Thymus (tissue), 14 donors: ENCODE measurements around the gene ZFYVE1. TPM values are rescaled to one million over a fixed set of nuclear protein-coding genes. Genes with fewer than 3 reads are reported as not detected.

Experiments used
- DNase-seq, 9 donors: peaks; one replicate each; pipeline ENCODE4 v3.0.0-alpha.2; 2013; ENCODE audit warnings: low spot score in 9 of 9, low read depth in 6 of 9, missing footprints in 1 of 9
- H3K27ac ChIP-seq, 2 donors: one replicate each; pipeline ENCODE4 v1.5.1; 2013; ENCODE audit warnings: control low read depth in 1 of 2, low read depth in 1 of 2, low read length in 1 of 2, mild to moderate bottlenecking in 1 of 2, moderate library complexity in 1 of 2
- H3K27me3 ChIP-seq, 2 donors: one replicate each; pipeline ENCODE4 v1.5.1; 2013; ENCODE audit warnings: low read length in 1 of 2; ENCODE audit not compliant: control insufficient read depth in 2 of 2, insufficient read depth in 1 of 2
- H3K36me3 ChIP-seq, 2 donors: one replicate each; pipeline ENCODE4 v1.5.1; 2013; ENCODE audit warnings: low read length in 1 of 2, mild to moderate bottlenecking in 1 of 2, moderate library complexity in 1 of 2; ENCODE audit not compliant: control insufficient read depth in 2 of 2, insufficient read depth in 2 of 2
- H3K4me1 ChIP-seq, 2 donors: one replicate each; pipeline ENCODE4 v1.5.1; 2013; ENCODE audit warnings: low read length in 2 of 2; ENCODE audit not compliant: control insufficient read depth in 2 of 2, insufficient read depth in 2 of 2
- H3K4me3 ChIP-seq, 2 donors: one replicate each; pipeline ENCODE4 v1.5.1; 2013; ENCODE audit warnings: low read length in 2 of 2, control low read depth in 1 of 2, mild to moderate bottlenecking in 1 of 2
- H3K9me3 ChIP-seq, 2 donors: one replicate each; pipeline ENCODE4 v1.5.1; 2013; ENCODE audit warnings: low read length in 1 of 2, mild to moderate bottlenecking in 1 of 2; ENCODE audit not compliant: control insufficient read depth in 2 of 2, insufficient read depth in 1 of 2
- WGBS: extraction: QIAGEN DNeasy Blood & Tissue Kit; methylation state at CpG from one replicate; pipeline ENCODE4 v1.1.7; 2013; 5-methylcytosine and 5-hydroxymethylcytosine counted together
- long read RNA-seq, 10 donors: transcript quantifications; one replicate each; lab custom pipeline, GENCODE V29; 2026
- polyA plus RNA-seq: library from polyadenylated mRNA; stranded (reverse); fragments of 200-250 nt; gene quantifications from one replicate; pipeline ENCODE4 v1.2.3, GENCODE V29; 2013
- total RNA-seq: library from RNA; stranded (reverse); fragments of 120-200 nt; gene quantifications from one replicate; pipeline ENCODE4 v1.2.4, GENCODE V29; 2013
- donor health status: healthy.

The ZFYVE1 gene
- 5.7 TPM for total RNA-seq
- polyA plus RNA-seq: 7.0 TPM
- long read RNA-seq, donor 1, full-length matches to known transcripts: 1 of 1 reads
- long read RNA-seq, donor 1, partial matches to known transcripts: 0 of 1 reads
- long read RNA-seq, donor 1, other reads (novel, unspliced or antisense): 0 of 1 reads
- long read RNA-seq, donor 2: 0 reads
- long read RNA-seq, donor 3, full-length matches to known transcripts: 2 of 2 reads
- long read RNA-seq, donor 3, partial matches to known transcripts: 0 of 2 reads
- long read RNA-seq, donor 3, other reads (novel, unspliced or antisense): 0 of 2 reads
- long read RNA-seq, donor 4, full-length matches to known transcripts: 1 of 1 reads
- long read RNA-seq, donor 4, partial matches to known transcripts: 0 of 1 reads
- long read RNA-seq, donor 4, other reads (novel, unspliced or antisense): 0 of 1 reads
- long read RNA-seq, donor 5, full-length matches to known transcripts: 1 of 1 reads
- long read RNA-seq, donor 5, partial matches to known transcripts: 0 of 1 reads
- long read RNA-seq, donor 5, other reads (novel, unspliced or antisense): 0 of 1 reads
- long read RNA-seq, donor 6, full-length matches to known transcripts: 1 of 1 reads
- long read RNA-seq, donor 6, partial matches to known transcripts: 0 of 1 reads
- long read RNA-seq, donor 6, other reads (novel, unspliced or antisense): 0 of 1 reads
- long read RNA-seq, donor 7, full-length matches to known transcripts: 1 of 21 reads
- long read RNA-seq, donor 7, partial matches to known transcripts: 20 of 21 reads
- long read RNA-seq, donor 7, other reads (novel, unspliced or antisense): 0 of 21 reads
- long read RNA-seq, donor 8: 0 reads
- long read RNA-seq, donor 9: 0 reads
- long read RNA-seq, donor 10: 0 reads

- Histone ChIP-seq H3K4me1 (peaks cover 4 to 7% of the 10 kb centered on the region in 2 donors), H3K27ac (peak within 1 kb of the TSS in 1 of 2 donors; percentile 74), H3K4me3 (peak within 1 kb of the TSS; percentile 77), H3K27me3 (no peaks in the 10 kb centered on the region), H3K9me3 (no peaks in the 10 kb centered on the region), H3K36me3 (peaks cover 12 to 16% of the 10 kb centered on the region in 2 donors)
- WGBS: 1% methylated on average over 42 of the region's 42 CpGs
- peak; percentile 87 to 97 (median 91) for DNase-seq
These were observed at the start of gene ZFYVE1 for GRCh38 chr14:73026845-73027542. TSS of gene ZFYVE1 (minus strand) at chr14:73027106. CDS start at chr14:73024508, 2,598 bp downstream.

GRCh38 chr14:73069585-73069984 lies 42.7 kb upstream of the ZFYVE1 start:
- Histone ChIP-seq H3K9me3 (no peaks in the 10 kb centered on the region), H3K36me3 (peaks cover 32 to 46% of the 10 kb centered on the region in 2 donors), H3K27me3 (no peaks in the 10 kb centered on the region), H3K27ac (no peak overlapping the region), H3K4me3 (no peak overlapping the region), H3K4me1 (no peaks in the 10 kb centered on the region)
- DNase-seq: no peak
- 97% methylated on average over 4 of the region's 4 CpGs for WGBS

DNA sequence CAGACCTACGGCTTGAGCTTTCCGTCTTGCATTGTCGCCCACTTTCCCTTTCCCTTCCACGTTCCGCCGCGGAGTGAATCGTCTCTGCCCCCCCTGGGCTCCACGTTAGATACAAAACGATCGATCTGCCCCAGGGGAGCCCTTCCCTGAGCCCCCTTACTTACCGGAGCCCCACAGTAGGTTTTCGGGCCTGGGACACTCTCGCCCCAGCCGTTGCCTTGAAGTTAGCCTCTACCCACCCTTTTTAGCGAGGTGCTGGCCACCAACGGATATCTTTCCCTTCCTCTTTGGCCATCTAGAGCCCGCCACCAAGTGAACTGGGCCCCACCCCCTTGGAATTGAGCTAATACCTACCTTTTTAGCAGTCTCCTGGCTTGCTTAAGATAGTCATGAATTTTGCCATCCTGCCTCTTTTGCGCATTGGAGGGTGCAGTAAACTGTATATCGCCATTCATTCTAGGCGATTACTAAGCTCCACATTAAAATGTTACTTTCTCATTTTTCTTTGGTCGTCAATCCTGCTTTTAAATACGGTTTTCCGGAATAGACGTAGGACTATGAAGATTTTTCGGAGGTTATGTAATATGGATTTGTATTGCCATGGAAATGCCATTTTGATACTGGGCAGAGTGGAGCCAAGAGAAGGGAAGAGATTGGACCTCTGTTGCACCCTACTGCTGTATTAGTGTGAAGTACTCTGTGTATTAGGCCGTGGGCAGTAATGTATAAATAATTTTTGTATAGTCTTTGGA lies 32.2 kb upstream of the ZFYVE1 start:
- H3K27ac ChIP-seq: peak overlapping the region; percentile 96 to 99
- no peaks in the 10 kb centered on the region for H3K9me3 ChIP-seq
- H3K4me3 ChIP-seq: peak overlapping the region; percentile 93 to 98
- peaks cover 0 to 15% of the 10 kb centered on the region in 2 donors for H3K36me3 ChIP-seq
- H3K4me1 ChIP-seq: peaks cover 0 to 4% of the 10 kb centered on the region in 2 donors
- peak in 4 of 9 donors; percentile 0 to 33 (median 5) for DNase-seq
- under 1% methylated on average over 27 of the region's 27 CpGs for WGBS
- no peaks in the 10 kb centered on the region for H3K27me3 ChIP-seq

DNA sequence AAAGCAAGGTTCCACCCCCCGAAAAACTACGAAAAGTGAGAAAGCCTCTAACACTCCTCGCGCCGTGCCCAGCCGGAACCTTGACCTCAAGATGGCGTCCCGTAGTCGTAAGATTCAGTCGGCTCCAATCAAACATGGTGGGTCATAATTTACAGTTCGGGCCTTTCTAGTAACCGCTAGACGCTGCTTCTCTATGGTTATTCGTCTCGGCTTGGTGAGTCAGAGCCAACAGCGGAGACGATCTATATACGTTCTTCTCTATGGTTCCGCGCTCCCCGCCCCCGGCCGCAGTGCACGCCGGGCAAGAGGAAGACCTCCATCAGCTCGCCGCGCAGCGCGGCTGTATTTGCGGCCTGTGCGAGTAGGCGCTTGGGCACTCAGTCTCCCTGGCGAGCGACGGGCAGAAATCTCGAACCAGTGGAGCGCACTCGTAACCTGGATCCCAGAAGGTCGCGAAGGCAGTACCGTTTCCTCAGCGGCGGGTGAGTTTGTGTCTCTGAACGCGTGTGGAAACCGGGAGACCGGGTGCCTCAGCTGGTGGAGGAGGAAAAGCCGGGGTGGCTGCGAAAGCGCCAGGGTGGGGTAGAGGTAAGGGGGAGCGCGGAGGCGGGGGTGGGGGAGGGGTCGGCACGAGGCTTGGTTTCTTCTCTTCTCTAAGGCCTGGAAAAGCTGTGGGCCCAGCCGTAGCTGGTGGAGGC lies 31.5 kb upstream of the ZFYVE1 start, which contains the start of gene RBM25:
Gene RBM25, plus strand, starts transcription at position 311 of the 698 bp plus-strand sequence. CDS start 13,108 bp downstream, outside the sequence.
- Histone ChIP-seq H3K27ac (peak within 1 kb of the TSS; percentile 96 to 99), H3K4me3 (peak within 1 kb of the TSS; percentile 93 to 98), H3K36me3 (peaks cover 0 to 9% of the 10 kb centered on the region in 2 donors), H3K9me3 (no peaks in the 10 kb centered on the region), H3K27me3 (no peaks in the 10 kb centered on the region), H3K4me1 (peaks cover 0 to 4% of the 10 kb centered on the region in 2 donors)
- DNase-seq: peak; percentile 92 to 98 (median 96)
- WGBS: under 1% methylated on average over 57 of the region's 57 CpGs

DNA sequence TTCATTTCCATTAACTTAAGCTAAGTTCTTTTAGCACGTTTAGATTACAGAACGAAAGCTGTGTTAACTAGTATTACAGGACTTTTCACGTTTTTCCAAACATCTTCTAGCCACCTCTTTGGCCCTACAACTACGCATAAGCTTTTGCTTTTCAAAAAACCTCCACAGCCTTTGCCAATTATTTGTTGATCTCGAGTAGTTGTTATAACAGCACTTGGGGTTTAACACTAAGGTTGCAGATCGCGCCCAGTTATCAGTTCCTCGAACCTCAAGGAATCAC lies 31.0 kb upstream of the ZFYVE1 start:
- Histone ChIP-seq H3K27me3 (no peaks in the 10 kb centered on the region), H3K4me3 (peak overlapping the region; percentile 93 to 98), H3K4me1 (peaks cover 0 to 4% of the 10 kb centered on the region in 2 donors), H3K9me3 (no peaks in the 10 kb centered on the region), H3K27ac (peak overlapping the region; percentile 96 to 97), H3K36me3 (peaks cover 0 to 8% of the 10 kb centered on the region in 2 donors)
- WGBS: 14% methylated on average over 8 of the region's 8 CpGs
- no peak for DNase-seq

GRCh38 chr14:73055251-73055650 lies 28.3 kb upstream of the ZFYVE1 start:
- no peaks in the 10 kb centered on the region for H3K36me3 ChIP-seq
- no peak overlapping the region for H3K27ac ChIP-seq
- H3K27me3 ChIP-seq: no peaks in the 10 kb centered on the region
- 97% methylated on average over 1 of the region's 1 CpG for WGBS
- DNase-seq: no peak
- no peaks in the 10 kb centered on the region for H3K9me3 ChIP-seq
- H3K4me3 ChIP-seq: no peak overlapping the region
- H3K4me1 ChIP-seq: peaks cover 0 to 4% of the 10 kb centered on the region in 2 donors

DNA sequence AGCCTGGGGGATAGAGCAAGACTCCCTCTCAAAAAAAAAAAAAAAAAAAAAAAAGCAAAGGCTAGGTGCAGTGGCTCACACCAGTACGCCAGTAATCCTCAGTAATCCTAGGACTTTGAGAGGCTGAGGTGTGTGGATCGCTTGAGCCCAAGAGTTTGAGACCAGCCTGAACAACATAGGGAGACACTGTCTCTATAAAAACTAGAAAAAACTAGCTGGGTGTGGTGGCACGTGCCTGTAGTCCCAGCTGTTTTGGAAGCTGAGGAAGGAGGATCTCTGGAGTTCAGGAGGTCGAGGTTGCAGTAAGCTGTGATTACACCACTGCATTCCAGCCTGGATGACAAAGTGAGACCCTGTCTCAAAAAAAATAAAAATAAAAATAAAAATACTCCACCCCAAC lies 22.5 kb upstream of the ZFYVE1 start:
- H3K27ac ChIP-seq: no peak overlapping the region
- H3K27me3 ChIP-seq: no peaks in the 10 kb centered on the region
- H3K36me3 ChIP-seq: no peaks in the 10 kb centered on the region
- H3K4me1 ChIP-seq: no peaks in the 10 kb centered on the region
- 94% methylated on average over 4 of the region's 4 CpGs for WGBS
- no peak overlapping the region for H3K4me3 ChIP-seq
- DNase-seq: no peak
- no peaks in the 10 kb centered on the region for H3K9me3 ChIP-seq

DNA sequence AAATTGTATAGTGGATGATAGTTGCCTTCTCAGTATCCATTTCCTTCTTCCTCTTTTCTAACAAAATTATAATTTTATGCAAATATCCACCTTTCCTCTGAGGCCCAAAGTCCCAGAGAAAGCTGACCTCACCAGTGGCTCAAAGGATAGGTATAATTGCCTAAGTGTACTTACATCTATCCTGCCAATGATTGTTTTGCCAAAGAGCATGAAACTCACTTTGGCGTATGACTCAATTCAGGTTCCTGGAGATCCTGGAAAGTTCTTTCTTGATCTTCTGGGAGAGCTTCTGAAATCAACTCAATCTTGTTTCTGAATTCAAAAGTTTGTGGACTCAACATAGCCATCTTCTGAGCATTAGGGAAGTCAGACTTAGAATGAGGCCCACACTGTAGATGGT lies 20.9 kb upstream of the ZFYVE1 start:
- Histone ChIP-seq H3K36me3 (no peaks in the 10 kb centered on the region), H3K4me3 (no peak overlapping the region), H3K27ac (no peak overlapping the region), H3K9me3 (no peaks in the 10 kb centered on the region), H3K27me3 (no peaks in the 10 kb centered on the region), H3K4me1 (no peaks in the 10 kb centered on the region)
- DNase-seq: no peak
- WGBS: 97% methylated on average over 1 of the region's 1 CpG
